Kidney (tissue), 14 donors: ENCODE results near the gene SCNN1B. TPM values are rescaled to one million over a fixed set of nuclear protein-coding genes. Genes with fewer than 3 reads are reported as not detected.
"Not testable (repeated sequence)": the region's sequence is repeated elsewhere in the genome, so short reads cannot be mapped to it uniquely, and the experiment has no call there.

Experiments used
- DNase-seq, 5 donors: peaks; one replicate each; pipeline ENCODE4 v3.0.0-alpha.2; 2013 to 2020
- FAIRE-seq: peaks from 2 replicates; lab custom pipeline; 2012; peaks lifted over from hg19 to GRCh38; lab: Jason Lieb, UNC
- H3K27ac ChIP-seq, 2 donors: one replicate each; pipeline ENCODE4 v1.7.0; 2013; ENCODE audit warnings: low read depth in 2 of 2, low read length in 2 of 2, inconsistent platforms in 1 of 2
- H3K27me3 ChIP-seq: one replicate; pipeline ENCODE4 v1.7.1; 2013; ENCODE audit warnings: low read length, inconsistent platforms; ENCODE audit not compliant: control insufficient read depth, insufficient read depth
- H3K36me3 ChIP-seq, 3 donors: one replicate each; pipeline versions ENCODE4 v1.7.0 to v1.7.1; 2013; ENCODE audit warnings: low read length in 3 of 3, control low read depth in 1 of 3, inconsistent platforms in 1 of 3; ENCODE audit not compliant: insufficient read depth in 3 of 3, control insufficient read depth in 2 of 3
- H3K4me1 ChIP-seq, 3 donors: one replicate each; pipeline versions ENCODE4 v1.7.0 to v1.7.1; 2013; ENCODE audit warnings: low read length in 3 of 3, inconsistent platforms in 1 of 3, low read depth in 1 of 3; ENCODE audit not compliant: control insufficient read depth in 2 of 3, insufficient read depth in 2 of 3
- H3K4me3 ChIP-seq, 3 donors: one replicate each; pipeline versions ENCODE4 v1.7.0 to v1.8.1; 2013; ENCODE audit warnings: low read length in 3 of 3, control low read depth in 1 of 3, inconsistent platforms in 1 of 3
- H3K9ac ChIP-seq, 3 donors: one replicate each; pipeline versions ENCODE4 v1.7.0 to v1.7.1; 2013; ENCODE audit warnings: low read length in 3 of 3, control low read depth in 1 of 3, inconsistent platforms in 1 of 3
- H3K9me3 ChIP-seq, 3 donors: one replicate each; pipeline versions ENCODE4 v1.7.0 to v1.7.1; 2013; ENCODE audit warnings: low read length in 3 of 3, control low read depth in 1 of 3, inconsistent platforms in 1 of 3; ENCODE audit not compliant: control insufficient read depth in 2 of 3, insufficient read depth in 1 of 3
- intact Hi-C: fragments of 100-400 bp; cut with DNase I; formaldehyde crosslinking; loops from one replicate; pipeline ENCODE4 v1.11.1; 2022
- polyA plus RNA-seq: library from polyadenylated mRNA; stranded (reverse); fragments of 350-450 nt; fragmentation: Illumina TruSeq; extraction: RNeasy Lipid Tissue Mini Kit (QIAGEN cat#74804); gene quantifications from one replicate; pipeline ENCODE4 v1.2.3, GENCODE V29; 2014; ENCODE audit warnings: low read depth, low replicate concordance; ENCODE audit not compliant: insufficient read depth
- total RNA-seq: library from RNA; stranded (reverse); fragmentation: NEBNext Ultra II Directional; extraction: Animal tissue kit (Norgen Biotek cat#: 25700); gene quantifications from one replicate; pipeline ENCODE4 v1.2.1, GENCODE V29; 2021
- TF ChIP-seq, protein P1 (sequence below): IDR thresholded peaks from 3 replicates; pipeline ENCODE4 v1.5.1; 2012; ENCODE audit warnings: mild to moderate bottlenecking, moderate library complexity, borderline replicate concordance; ENCODE audit not compliant: insufficient read depth; ENCODE audit errors: extremely low read depth
- donor health status: control.
- donor health status: control.
- donor health status: control.
- donor health status: control.
- donor health status: control.
- donor health status: DM: yes; HTN: yes; CAD: no.
- donor health status: Normal renal cell carcinoma (clear cell type).

Gene SCNN1B
- total and polyA plus RNA-seq, 2 donors from 2014 or later: 7.8 to 62.9 TPM

DNA sequence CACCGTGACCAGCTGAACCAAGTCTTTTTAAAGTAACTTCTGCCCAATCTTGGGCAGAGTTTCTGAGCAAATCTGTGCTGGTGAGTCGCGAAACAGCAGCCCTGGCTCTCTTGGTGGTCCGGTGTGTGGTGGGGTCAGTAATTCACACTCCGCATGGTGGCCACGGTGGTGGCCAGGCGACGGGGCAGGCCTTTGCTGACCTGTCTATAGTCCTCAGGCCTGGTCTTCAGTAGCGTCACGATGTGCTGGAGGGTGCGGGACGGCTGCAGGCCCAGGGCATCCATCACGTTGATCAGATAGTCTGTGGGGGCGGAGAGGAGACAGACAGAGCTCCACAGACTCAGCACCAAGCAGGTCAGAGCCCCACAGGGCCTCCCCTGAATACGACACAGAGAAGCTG lies 86.7 kb downstream of the SCNN1B start:
- FAIRE-seq: no peak
- H3K27ac ChIP-seq: no peak overlapping the region
- no peak overlapping the region for H3K4me3 ChIP-seq
- no peaks in the 10 kb centered on the region for H3K9me3 ChIP-seq
- TF ChIP-seq, protein P1, sequence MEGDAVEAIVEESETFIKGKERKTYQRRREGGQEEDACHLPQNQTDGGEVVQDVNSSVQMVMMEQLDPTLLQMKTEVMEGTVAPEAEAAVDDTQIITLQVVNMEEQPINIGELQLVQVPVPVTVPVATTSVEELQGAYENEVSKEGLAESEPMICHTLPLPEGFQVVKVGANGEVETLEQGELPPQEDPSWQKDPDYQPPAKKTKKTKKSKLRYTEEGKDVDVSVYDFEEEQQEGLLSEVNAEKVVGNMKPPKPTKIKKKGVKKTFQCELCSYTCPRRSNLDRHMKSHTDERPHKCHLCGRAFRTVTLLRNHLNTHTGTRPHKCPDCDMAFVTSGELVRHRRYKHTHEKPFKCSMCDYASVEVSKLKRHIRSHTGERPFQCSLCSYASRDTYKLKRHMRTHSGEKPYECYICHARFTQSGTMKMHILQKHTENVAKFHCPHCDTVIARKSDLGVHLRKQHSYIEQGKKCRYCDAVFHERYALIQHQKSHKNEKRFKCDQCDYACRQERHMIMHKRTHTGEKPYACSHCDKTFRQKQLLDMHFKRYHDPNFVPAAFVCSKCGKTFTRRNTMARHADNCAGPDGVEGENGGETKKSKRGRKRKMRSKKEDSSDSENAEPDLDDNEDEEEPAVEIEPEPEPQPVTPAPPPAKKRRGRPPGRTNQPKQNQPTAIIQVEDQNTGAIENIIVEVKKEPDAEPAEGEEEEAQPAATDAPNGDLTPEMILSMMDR: no peak
- intact Hi-C loops: no loop called here
- peak in 1 of 5 donors; percentile 45 for DNase-seq
- H3K27me3 ChIP-seq: no peaks in the 10 kb centered on the region
- H3K9ac ChIP-seq: no peak overlapping the region
- H3K36me3 ChIP-seq: peaks cover 9 to 38% (median 14%) of the 10 kb centered on the region in 3 donors
- H3K4me1 ChIP-seq: no peaks in the 10 kb centered on the region

DNA sequence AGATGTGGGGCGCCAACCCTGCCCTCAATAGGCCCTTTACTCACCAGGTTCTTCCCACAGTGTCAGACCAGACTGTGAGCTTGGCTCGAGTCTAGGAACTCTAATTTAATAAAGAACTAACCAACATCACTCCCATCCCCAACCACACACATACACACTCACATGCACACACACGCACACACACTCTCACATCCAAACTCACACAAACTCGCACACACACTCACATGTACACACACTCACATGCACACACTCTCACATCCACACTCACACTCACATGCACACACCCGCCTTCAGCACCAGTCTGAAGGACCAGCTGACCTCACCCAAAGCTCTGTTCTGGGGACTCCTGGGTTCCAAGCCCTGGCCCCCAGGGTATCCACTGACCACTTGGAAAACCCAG lies 87.1 kb downstream of the SCNN1B start:
- intact Hi-C loops: no loop called here
- Histone ChIP-seq H3K27ac (no peak overlapping the region), H3K27me3 (no peaks in the 10 kb centered on the region), H3K9me3 (no peaks in the 10 kb centered on the region), H3K4me3 (no peak overlapping the region), H3K9ac (no peak overlapping the region), H3K36me3 (peaks cover 10 to 38% (median 14%) of the 10 kb centered on the region in 3 donors), H3K4me1 (no peaks in the 10 kb centered on the region)
- TF ChIP-seq, protein P1: no peak
- DNase-seq: peak in 1 of 5 donors; percentile 10
- FAIRE-seq: no peak

DNA sequence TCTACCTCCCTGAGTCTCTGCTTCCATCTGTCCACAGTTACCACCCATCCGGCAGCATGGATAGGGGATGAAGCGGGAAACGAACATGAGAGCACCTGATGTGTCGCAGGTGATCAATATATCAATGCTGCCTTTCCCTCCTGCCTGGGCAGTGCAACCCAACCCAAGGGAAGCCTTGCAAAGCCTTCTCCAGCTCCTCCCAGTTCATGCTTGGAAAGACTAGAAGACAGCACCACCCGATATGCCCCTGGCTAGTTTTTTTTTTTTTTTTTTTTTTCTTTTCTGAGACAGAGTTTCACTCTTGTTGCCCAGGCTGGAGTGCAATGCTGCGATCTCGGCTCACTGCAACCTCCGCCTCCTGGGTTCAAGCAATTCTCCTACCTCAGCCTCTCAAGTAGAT lies 87.8 kb downstream of the SCNN1B start:
- H3K9me3 ChIP-seq, H3K4me3 ChIP-seq, H3K27ac ChIP-seq, FAIRE-seq, H3K9ac ChIP-seq, H3K4me1 ChIP-seq, H3K27me3 ChIP-seq, intact Hi-C loops: not testable (repeated sequence)
- H3K36me3 ChIP-seq: peaks cover 11 to 38% (median 14%) of the 10 kb centered on the region in 3 donors
- DNase-seq: peak in 1 of 5 donors; percentile 6

DNA sequence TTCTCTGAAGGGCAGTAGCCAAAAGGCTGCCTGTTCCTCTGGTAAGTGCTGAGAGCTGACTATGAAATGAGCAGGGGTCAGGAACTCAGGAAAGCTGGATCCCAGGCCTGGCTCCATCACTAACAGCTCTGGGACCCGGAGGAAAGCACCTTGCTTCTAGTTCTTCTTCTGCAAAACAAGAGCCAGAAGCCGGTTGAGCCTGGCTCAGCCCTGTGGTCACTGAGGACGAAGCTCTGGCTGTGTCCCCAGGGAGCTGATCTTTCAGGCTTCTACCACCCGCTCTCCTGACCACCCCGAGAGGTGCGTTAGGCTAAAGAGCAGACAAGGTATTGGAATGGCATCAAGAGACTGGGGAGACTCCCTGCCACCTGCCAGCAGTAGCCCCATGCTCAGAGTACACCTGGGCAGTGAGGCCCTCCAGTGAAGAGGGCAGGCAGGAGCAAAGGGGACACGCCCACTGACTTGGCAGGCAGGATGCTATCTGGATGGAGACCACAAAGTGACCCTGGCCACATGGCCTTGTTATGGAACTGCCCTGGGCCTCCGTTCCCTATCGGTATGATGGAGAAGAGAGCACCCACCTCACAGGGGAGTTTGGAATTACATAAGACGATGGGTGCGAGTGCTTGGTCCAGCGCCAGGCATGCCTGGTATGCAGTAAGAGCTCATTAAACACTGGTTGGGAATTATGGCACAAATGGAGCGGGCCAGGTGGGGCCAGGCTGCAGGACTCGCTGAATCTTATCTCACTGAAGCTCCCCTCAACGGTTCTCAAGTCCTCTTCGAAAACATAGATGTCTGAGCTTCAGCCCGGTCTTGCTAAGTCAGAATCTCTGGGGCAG lies 89.5 kb downstream of the SCNN1B start:
- intact Hi-C loops: no loop called here

More for the DNA sequence above, 89.5 kb downstream of the SCNN1B start:
- H3K27ac ChIP-seq: no peak overlapping the region
- TF ChIP-seq, protein P1: no peak
- no peak for FAIRE-seq
- DNase-seq: peak in 1 of 5 donors; percentile 36
- peaks cover 11 to 44% (median 18%) of the 10 kb centered on the region in 3 donors for H3K36me3 ChIP-seq
- no peak overlapping the region for H3K4me3 ChIP-seq
- no peaks in the 10 kb centered on the region for H3K4me1 ChIP-seq
- H3K27me3 ChIP-seq: no peaks in the 10 kb centered on the region
- H3K9me3 ChIP-seq: no peaks in the 10 kb centered on the region
- no peak overlapping the region for H3K9ac ChIP-seq
